Measurements from ENCODE around the gene UGT3A1. TPM values are rescaled to one million over a fixed set of nuclear protein-coding genes. Genes with fewer than 3 reads are reported as not detected.
A peak's percentile ranks its signal among the peaks of the same experiment; 100 is the strongest.

UGT3A1 gene
- total RNA-seq, 1 donor from 2014 or later = not detected

DNA sequence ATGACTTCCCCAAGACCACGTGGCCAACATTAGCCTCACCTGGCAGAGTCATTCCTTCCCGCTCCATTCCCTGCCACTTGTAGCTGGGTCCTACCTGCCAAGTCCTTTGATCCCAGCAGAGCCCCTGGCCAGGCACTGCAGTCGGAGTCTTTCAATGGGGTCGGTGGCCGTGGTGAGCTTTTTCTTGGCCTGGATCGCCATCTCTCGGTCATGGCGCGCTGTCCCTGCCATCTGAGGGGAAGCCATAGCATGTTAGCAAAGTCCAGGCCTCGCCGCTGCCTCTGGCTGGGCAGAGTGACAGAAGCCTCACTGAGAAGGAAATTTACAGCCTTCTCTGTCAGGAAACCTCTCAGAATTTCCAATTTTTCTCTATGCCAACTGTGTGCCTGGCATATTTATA is 70.3 kb downstream of the UGT3A1 start:
- DNase-seq (ENCODE audit: low spot score) = no peak
- Mint-ChIP-seq H3K4me3 (ENCODE audit: unreplicated experiment) (no peak overlapping the region), H3K27ac (ENCODE audit: unreplicated experiment) (no peak overlapping the region), H3K9me3 (ENCODE audit: low read depth) (peaks cover 13% of the 10 kb centered on the region), H3K27me3 (ENCODE audit: low read depth) (peaks cover 6% of the 10 kb centered on the region), H3K4me1 (ENCODE audit: low read depth) (peaks cover 36% of the 10 kb centered on the region), H3K36me3 (ENCODE audit: low read depth) (no peaks in the 10 kb centered on the region)
- peak; percentile 65 for TF ChIP-seq CTCF (IDR thresholded peaks at IDR 0.05)

DNA sequence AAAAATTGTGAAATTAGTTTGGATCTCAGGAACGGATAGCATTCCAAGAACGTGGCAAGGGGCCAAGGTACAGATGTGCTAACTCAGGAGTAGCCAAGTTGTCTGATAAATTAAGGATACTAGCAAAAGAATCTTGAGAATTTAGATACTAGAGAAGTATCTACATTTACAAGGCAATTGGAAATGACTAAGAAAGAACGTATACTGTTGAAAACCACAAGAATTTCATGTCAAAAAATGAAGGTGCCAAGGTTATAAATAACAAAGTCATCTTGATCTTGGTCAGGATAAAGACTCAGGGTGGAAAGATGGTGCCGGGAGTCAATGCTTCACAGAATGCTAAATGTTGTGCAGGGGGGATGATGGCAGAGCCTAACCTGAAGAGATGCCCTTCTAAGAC is 72.0 kb downstream of the UGT3A1 start:
- Mint-ChIP-seq H3K27ac (ENCODE audit: unreplicated experiment) (peak overlapping the region; percentile 23), H3K4me1 (ENCODE audit: low read depth) (peaks cover 23% of the 10 kb centered on the region), H3K4me3 (ENCODE audit: unreplicated experiment) (no peak overlapping the region), H3K36me3 (ENCODE audit: low read depth) (peaks cover 4% of the 10 kb centered on the region), H3K27me3 (ENCODE audit: low read depth) (no peaks in the 10 kb centered on the region), H3K9me3 (ENCODE audit: low read depth) (peaks cover 23% of the 10 kb centered on the region)
- DNase-seq (ENCODE audit: low spot score) = no peak
- no peak for TF ChIP-seq CTCF (IDR thresholded peaks at IDR 0.05)

DNA sequence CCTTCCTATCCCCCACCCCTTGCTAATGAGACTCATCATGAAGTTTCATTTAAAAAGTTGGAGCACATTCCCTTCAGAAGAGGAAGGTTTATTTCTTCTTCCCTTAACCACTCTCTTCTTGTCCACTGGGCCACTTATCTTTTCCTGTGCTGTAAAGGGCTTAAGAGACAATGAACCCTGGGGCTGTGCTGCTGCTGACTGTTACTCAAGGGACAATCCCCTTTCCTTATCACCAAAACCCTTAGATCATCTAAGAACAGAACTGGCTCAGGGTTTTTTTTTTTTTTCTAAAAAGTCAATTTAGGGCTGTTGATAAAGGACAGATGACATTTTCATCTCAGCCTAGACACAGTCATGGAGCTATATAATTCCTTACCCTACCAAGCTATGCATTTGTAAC is 82.4 kb downstream of the UGT3A1 start:
- no peaks in the 10 kb centered on the region for H3K27me3 Mint-ChIP-seq (ENCODE audit: low read depth)
- H3K4me1 Mint-ChIP-seq (ENCODE audit: low read depth) = no peaks in the 10 kb centered on the region
- no peak for TF ChIP-seq CTCF (IDR thresholded peaks at IDR 0.05)
- peaks cover 18% of the 10 kb centered on the region for H3K9me3 Mint-ChIP-seq (ENCODE audit: low read depth)
- peaks cover 2% of the 10 kb centered on the region for H3K36me3 Mint-ChIP-seq (ENCODE audit: low read depth)
- H3K4me3 Mint-ChIP-seq (ENCODE audit: unreplicated experiment) = no peak overlapping the region
- H3K27ac Mint-ChIP-seq (ENCODE audit: unreplicated experiment) = no peak overlapping the region
- DNase-seq (ENCODE audit: low spot score) = no peak

DNA sequence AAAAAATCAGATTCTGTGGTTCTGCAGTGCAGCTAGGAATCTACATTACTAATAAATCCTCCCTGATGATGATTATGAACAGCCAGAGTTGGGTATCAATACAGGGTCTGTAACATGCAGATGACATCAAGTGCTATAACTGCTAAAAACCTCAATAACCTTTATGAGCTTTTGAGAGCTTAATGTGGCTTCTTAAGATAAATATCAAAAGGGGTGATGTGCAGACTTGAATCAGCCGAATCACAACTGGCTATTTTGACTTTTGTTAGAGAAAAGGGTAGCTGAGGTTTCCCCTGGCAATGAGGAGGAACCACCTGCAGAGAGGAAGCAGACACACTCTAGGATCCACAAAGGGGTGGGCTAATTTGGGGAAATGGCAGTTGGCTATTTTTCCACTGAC is 83.0 kb downstream of the UGT3A1 start:
- no peak for TF ChIP-seq CTCF (IDR thresholded peaks at IDR 0.05)
- Mint-ChIP-seq H3K27me3 (ENCODE audit: low read depth) (no peaks in the 10 kb centered on the region), H3K9me3 (ENCODE audit: low read depth) (peaks cover 14% of the 10 kb centered on the region)

GRCh38 chr5:35904443-35905132 is 86.6 kb downstream of the UGT3A1 start:
- no peaks in the 10 kb centered on the region for H3K4me1 Mint-ChIP-seq (ENCODE audit: low read depth)
- no peak overlapping the region for H3K4me3 Mint-ChIP-seq (ENCODE audit: unreplicated experiment)
- H3K9me3 Mint-ChIP-seq (ENCODE audit: low read depth) = no peaks in the 10 kb centered on the region
- no peak for DNase-seq (ENCODE audit: low spot score)
- no peaks in the 10 kb centered on the region for H3K27me3 Mint-ChIP-seq (ENCODE audit: low read depth)
- TF ChIP-seq CTCF (IDR thresholded peaks at IDR 0.05) = no peak
- no peaks in the 10 kb centered on the region for H3K36me3 Mint-ChIP-seq (ENCODE audit: low read depth)
- no peak overlapping the region for H3K27ac Mint-ChIP-seq (ENCODE audit: unreplicated experiment)

More for the DNA sequence above, 83.0 kb downstream of the UGT3A1 start:
- Mint-ChIP-seq H3K27ac (ENCODE audit: unreplicated experiment) (no peak overlapping the region), H3K36me3 (ENCODE audit: low read depth) (peaks cover 2% of the 10 kb centered on the region), H3K4me3 (ENCODE audit: unreplicated experiment) (no peak overlapping the region), H3K4me1 (ENCODE audit: low read depth) (no peaks in the 10 kb centered on the region)
- no peak for DNase-seq (ENCODE audit: low spot score)

Data from chondrocyte (in vitro differentiated cells).